ENCODE data around the gene ADAP1. TPM values are rescaled to one million over a fixed set of nuclear protein-coding genes. Genes with fewer than 3 reads are reported as not detected.

ADAP1 gene
- total RNA-seq, 1 donor from 2014 or later = 0.30 TPM

DNA sequence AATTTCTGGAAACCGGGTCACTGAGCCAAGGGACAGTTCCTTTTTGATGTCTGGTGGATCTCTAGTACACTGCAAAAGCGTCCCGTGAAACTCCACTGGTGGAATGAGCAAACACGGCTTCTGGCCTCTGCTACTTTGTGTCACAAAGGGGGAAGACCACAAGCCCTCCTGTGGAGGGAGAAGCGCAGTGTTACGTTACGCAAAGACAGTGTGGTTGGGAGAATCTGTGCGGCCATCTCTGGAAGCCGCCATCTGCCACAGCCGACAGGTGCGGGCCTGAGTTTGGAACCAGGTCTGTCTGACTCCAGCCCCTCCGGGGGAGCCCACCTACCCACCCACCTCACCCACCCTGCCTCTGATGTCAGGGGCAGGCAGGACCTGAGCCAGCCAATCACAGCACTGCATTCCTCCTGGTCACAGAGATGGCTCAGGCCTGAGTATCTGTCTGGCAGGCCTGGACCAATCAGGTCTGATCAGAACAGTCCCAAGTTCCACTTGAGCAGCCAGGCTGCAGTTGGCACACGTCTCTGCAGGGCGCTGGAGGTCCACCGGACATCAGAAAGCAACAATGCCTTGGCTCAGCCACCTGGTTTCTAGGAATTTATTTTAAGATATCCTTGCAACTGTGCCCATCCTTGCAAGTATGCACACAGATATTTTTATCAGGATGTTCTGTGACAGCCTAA lies 25.5 kb upstream of the ADAP1 start:
- H2AFZ ChIP-seq (replicated peaks) = peak overlapping the region; percentile 32
- DNase-seq (ENCODE audit: low spot score) = peak; percentile 48
- H3K4me1 ChIP-seq = peaks cover 19% of the 10 kb centered on the region
- H3K36me3 Mint-ChIP-seq = no peaks in the 10 kb centered on the region
- no peak overlapping the region for H3K9ac ChIP-seq
- no peak overlapping the region for H3K27ac Mint-ChIP-seq
- TF ChIP-seq EZH2 (IDR thresholded peaks at IDR 0.05) (no peak), EZH2phosphoT487 (IDR thresholded peaks at IDR 0.05) (no peak)
- TF ChIP-seq, protein P1, sequence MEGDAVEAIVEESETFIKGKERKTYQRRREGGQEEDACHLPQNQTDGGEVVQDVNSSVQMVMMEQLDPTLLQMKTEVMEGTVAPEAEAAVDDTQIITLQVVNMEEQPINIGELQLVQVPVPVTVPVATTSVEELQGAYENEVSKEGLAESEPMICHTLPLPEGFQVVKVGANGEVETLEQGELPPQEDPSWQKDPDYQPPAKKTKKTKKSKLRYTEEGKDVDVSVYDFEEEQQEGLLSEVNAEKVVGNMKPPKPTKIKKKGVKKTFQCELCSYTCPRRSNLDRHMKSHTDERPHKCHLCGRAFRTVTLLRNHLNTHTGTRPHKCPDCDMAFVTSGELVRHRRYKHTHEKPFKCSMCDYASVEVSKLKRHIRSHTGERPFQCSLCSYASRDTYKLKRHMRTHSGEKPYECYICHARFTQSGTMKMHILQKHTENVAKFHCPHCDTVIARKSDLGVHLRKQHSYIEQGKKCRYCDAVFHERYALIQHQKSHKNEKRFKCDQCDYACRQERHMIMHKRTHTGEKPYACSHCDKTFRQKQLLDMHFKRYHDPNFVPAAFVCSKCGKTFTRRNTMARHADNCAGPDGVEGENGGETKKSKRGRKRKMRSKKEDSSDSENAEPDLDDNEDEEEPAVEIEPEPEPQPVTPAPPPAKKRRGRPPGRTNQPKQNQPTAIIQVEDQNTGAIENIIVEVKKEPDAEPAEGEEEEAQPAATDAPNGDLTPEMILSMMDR (IDR thresholded peaks at IDR 0.05) = no peak
- peaks cover 6% of the 10 kb centered on the region for H3F3A ChIP-seq (ENCODE audit: low read depth)
- H3K4me1 Mint-ChIP-seq = peaks cover 19% of the 10 kb centered on the region
- H3K4me2 ChIP-seq = no peak overlapping the region
- no peaks in the 10 kb centered on the region for H3K36me3 ChIP-seq
- peaks cover 2% of the 10 kb centered on the region for H3K79me2 ChIP-seq (ENCODE audit: low read depth)
- peaks cover 2% of the 10 kb centered on the region for H3K27me3 Mint-ChIP-seq (ENCODE audit: insufficient read depth, low read depth)
- H3K4me3 ChIP-seq = no peak overlapping the region
- no peak overlapping the region for H3K4me3 Mint-ChIP-seq
- H3K9me3 Mint-ChIP-seq = no peaks in the 10 kb centered on the region
- H3K9me3 ChIP-seq (ENCODE audit: low read depth) = no peaks in the 10 kb centered on the region
- no peaks in the 10 kb centered on the region for H4K20me1 ChIP-seq (ENCODE audit: low read depth)
- H3K27me3 ChIP-seq = no peaks in the 10 kb centered on the region
- H3K27ac ChIP-seq = no peak overlapping the region

DNA sequence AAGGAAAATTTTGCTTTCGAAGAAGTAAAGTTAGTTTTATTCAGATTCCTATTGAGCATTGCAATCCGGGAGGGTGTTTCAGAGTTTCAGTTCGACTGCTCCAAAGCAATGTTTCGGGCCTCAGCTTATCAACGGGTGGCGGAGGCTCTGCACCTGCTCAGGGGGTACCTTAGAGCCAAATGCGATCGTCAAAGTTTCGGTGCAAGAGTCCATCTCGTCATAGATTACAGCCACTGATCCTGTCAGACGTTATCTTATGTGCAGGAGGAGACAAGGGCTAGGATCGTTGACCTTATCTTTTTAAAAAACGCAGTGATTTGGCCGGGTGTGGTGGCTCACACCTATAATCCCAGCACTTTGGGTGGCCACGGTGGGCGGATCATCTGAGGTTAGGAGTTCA lies 24.7 kb upstream of the ADAP1 start:
- Histone ChIP-seq H3F3A (ENCODE audit: low read depth) (peaks cover 6% of the 10 kb centered on the region), H3K4me3 (no peak overlapping the region), H3K9ac (no peak overlapping the region), H3K4me1 (peaks cover 23% of the 10 kb centered on the region), H3K4me2 (no peak overlapping the region), H3K27me3 (no peaks in the 10 kb centered on the region), H3K36me3 (no peaks in the 10 kb centered on the region), H2AFZ (replicated peaks) (no peak overlapping the region), H3K27ac (no peak overlapping the region), H3K9me3 (ENCODE audit: low read depth) (no peaks in the 10 kb centered on the region), H4K20me1 (ENCODE audit: low read depth) (peaks cover 8% of the 10 kb centered on the region), H3K79me2 (ENCODE audit: low read depth) (peaks cover 11% of the 10 kb centered on the region)
- Mint-ChIP-seq H3K4me3 (no peak overlapping the region), H3K4me1 (peaks cover 24% of the 10 kb centered on the region), H3K9me3 (no peaks in the 10 kb centered on the region), H3K36me3 (no peaks in the 10 kb centered on the region), H3K27ac (no peak overlapping the region), H3K27me3 (ENCODE audit: insufficient read depth, low read depth) (peaks cover 2% of the 10 kb centered on the region)
- DNase-seq (ENCODE audit: low spot score) = no peak
- no peak for TF ChIP-seq EZH2 (IDR thresholded peaks at IDR 0.05)
- TF ChIP-seq, protein P1 (IDR thresholded peaks at IDR 0.05) = no peak
- TF ChIP-seq EZH2phosphoT487 (IDR thresholded peaks at IDR 0.05) = no peak

GRCh38 chr7:978416-979091 lies 24.1 kb upstream of the ADAP1 start:
- H3K4me3 Mint-ChIP-seq = no peak overlapping the region

More at GRCh38 chr7:978416-979091, 24.1 kb upstream of the ADAP1 start:
- H3K4me1 ChIP-seq = peaks cover 27% of the 10 kb centered on the region
- TF ChIP-seq, protein P1 (IDR thresholded peaks at IDR 0.05) = no peak
- no peak for TF ChIP-seq EZH2phosphoT487 (IDR thresholded peaks at IDR 0.05)
- H3K9ac ChIP-seq = no peak overlapping the region
- no peaks in the 10 kb centered on the region for H3K36me3 ChIP-seq
- H2AFZ ChIP-seq (replicated peaks) = no peak overlapping the region
- H3K4me1 Mint-ChIP-seq = peaks cover 25% of the 10 kb centered on the region
- H3K4me2 ChIP-seq = no peak overlapping the region
- no peak overlapping the region for H3K4me3 ChIP-seq
- DNase-seq (ENCODE audit: low spot score) = no peak
- no peak overlapping the region for H3K27ac Mint-ChIP-seq
- peaks cover 14% of the 10 kb centered on the region for H4K20me1 ChIP-seq (ENCODE audit: low read depth)
- peaks cover 2% of the 10 kb centered on the region for H3K27me3 Mint-ChIP-seq (ENCODE audit: insufficient read depth, low read depth)
- H3F3A ChIP-seq (ENCODE audit: low read depth) = peaks cover 6% of the 10 kb centered on the region
- peaks cover 17% of the 10 kb centered on the region for H3K79me2 ChIP-seq (ENCODE audit: low read depth)
- H3K9me3 Mint-ChIP-seq = no peaks in the 10 kb centered on the region
- no peaks in the 10 kb centered on the region for H3K27me3 ChIP-seq
- H3K9me3 ChIP-seq (ENCODE audit: low read depth) = no peaks in the 10 kb centered on the region
- no peak overlapping the region for H3K27ac ChIP-seq
- H3K36me3 Mint-ChIP-seq = no peaks in the 10 kb centered on the region
